Tibial nerve (tissue), 4 donors: ENCODE results near the gene RPRD2. TPM values are rescaled to one million over a fixed set of nuclear protein-coding genes. Genes with fewer than 3 reads are reported as not detected.
A peak's percentile ranks its signal among the peaks of the same experiment; 100 is the strongest.

Source experiments
- DNase-seq, 2 donors: peaks; one replicate each; pipeline ENCODE4 v3.0.0-alpha.2; 2019; ENCODE audit warnings: low spot score in 2 of 2
- H3K27ac ChIP-seq, 4 donors: fragments of 200-600 bp; sonication (generic) in 3 of 4; one replicate each; pipeline ENCODE4 v1.5.1; 2017 to 2019; ENCODE audit warnings: mild to moderate bottlenecking in 1 of 4
- H3K27me3 ChIP-seq, 2 donors: fragments of 200-600 bp; sonication (generic) in 1 of 2; one replicate each; pipeline versions ENCODE4 v1.5.1 to v1.6.0; 2017 to 2019
- H3K36me3 ChIP-seq, 3 donors: fragments of 200-600 bp; sonication (generic); one replicate each; pipeline ENCODE4 v1.5.1; 2018 to 2019
- H3K4me1 ChIP-seq, 4 donors: fragments of 200-600 bp; sonication (generic) in 3 of 4; one replicate each; pipeline ENCODE4 v1.5.1; 2017 to 2019
- H3K4me3 ChIP-seq, 4 donors: fragments of 200-600 bp; sonication (generic) in 3 of 4; one replicate each; pipeline ENCODE4 v1.5.1; 2017 to 2019; ENCODE audit warnings: mild to moderate bottlenecking in 1 of 4, moderate library complexity in 1 of 4
- H3K9me3 ChIP-seq, 4 donors: fragments of 200-600 bp; sonication (generic) in 3 of 4; one replicate each; pipeline ENCODE4 v1.5.1; 2017 to 2019
- EP300 ChIP-seq, 2 donors: sonication (generic); formaldehyde crosslinking; IDR thresholded peaks; one replicate each; pipeline ENCODE4 v1.6.1; 2017; ENCODE audit warnings: antibody characterized with exemption in 2 of 2, mild to moderate bottlenecking in 1 of 2
- POLR2A ChIP-seq, 2 donors: fragments of 450-650 bp; IDR thresholded peaks; one replicate each; pipeline ENCODE4 v1.6.1; 2017; ENCODE audit warnings: antibody characterized with exemption in 2 of 2, mild to moderate bottlenecking in 2 of 2, moderate library complexity in 2 of 2
- WGBS, 2 donors: methylation state at CpG; one replicate each; pipeline ENCODE4 v1.1.5; 2018; 5-methylcytosine and 5-hydroxymethylcytosine counted together
- total RNA-seq, 4 donors: library from RNA; depleted of rRNA; stranded (reverse); fragments of >200 nt; gene quantifications; one replicate each; pipeline ENCODE4 v1.1.0, GENCODE V29; 2016
- TF ChIP-seq, protein P1 (sequence below), 5 experiments: fragments of 200-600 bp in 3 of 5; fragments of 450-650 bp in 2 of 5; sonication (generic) in 3 of 5; IDR thresholded peaks; one replicate each; pipeline ENCODE4 v1.5.1; 2016 to 2019; ENCODE audit warnings: antibody characterized with exemption in 5 of 5, mild to moderate bottlenecking in 3 of 5, moderate library complexity in 2 of 5

Gene RPRD2
- total RNA-seq, 4 donors from 2014 or later: 16.2 to 27.6 (median 24.8) TPM

DNA sequence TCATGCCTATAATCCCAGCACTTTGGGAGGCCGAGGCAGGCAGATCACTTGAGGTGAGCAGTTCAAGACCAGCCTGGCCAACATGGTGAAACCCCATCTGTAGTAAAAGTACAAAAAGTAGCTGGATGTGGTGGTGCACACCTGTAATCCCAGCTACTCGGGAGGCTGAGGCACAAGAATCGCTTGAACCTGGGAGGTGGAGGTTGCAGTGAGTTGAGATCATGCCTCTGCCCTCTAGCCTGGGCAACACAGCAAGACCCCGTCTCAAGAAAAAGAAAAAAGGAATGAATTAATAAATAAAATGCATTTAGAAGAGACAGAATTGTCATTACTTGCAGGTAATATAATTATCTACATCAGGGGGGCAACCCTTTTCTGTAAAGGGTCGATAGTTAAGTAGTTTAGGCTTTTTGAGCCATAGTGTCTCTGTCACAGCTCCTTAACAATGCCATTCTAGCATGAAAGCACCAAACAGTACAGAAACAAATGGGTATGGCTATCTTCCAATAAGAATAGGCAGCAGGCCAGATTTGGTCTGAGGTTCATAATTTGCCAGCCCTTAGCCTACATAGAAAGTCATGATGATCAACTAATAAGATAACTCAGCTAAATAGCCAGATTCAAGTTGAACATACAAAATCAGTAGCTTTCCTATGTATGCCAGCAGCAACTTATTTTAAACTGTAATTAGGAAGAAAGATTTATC, 56.8 kb downstream of the RPRD2 start:
- TF ChIP-seq EP300 (IDR thresholded peaks at IDR 0.05): no peak
- TF ChIP-seq, protein P1, sequence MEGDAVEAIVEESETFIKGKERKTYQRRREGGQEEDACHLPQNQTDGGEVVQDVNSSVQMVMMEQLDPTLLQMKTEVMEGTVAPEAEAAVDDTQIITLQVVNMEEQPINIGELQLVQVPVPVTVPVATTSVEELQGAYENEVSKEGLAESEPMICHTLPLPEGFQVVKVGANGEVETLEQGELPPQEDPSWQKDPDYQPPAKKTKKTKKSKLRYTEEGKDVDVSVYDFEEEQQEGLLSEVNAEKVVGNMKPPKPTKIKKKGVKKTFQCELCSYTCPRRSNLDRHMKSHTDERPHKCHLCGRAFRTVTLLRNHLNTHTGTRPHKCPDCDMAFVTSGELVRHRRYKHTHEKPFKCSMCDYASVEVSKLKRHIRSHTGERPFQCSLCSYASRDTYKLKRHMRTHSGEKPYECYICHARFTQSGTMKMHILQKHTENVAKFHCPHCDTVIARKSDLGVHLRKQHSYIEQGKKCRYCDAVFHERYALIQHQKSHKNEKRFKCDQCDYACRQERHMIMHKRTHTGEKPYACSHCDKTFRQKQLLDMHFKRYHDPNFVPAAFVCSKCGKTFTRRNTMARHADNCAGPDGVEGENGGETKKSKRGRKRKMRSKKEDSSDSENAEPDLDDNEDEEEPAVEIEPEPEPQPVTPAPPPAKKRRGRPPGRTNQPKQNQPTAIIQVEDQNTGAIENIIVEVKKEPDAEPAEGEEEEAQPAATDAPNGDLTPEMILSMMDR (IDR thresholded peaks at IDR 0.05): no peak
- TF ChIP-seq POLR2A (IDR thresholded peaks at IDR 0.05): no peak
- WGBS, 2 donors: 79 to 81% methylated on average over 5 of the region's 5 CpGs
- DNase-seq: peak in 1 of 2 donors; percentile 16
- Histone ChIP-seq H3K27me3 (no peaks in the 10 kb centered on the region), H3K4me3 (no peak overlapping the region), H3K9me3 (no peaks in the 10 kb centered on the region), H3K36me3 (peaks cover 0 to 28% (median 0%) of the 10 kb centered on the region in 3 donors), H3K27ac (no peak overlapping the region), H3K4me1 (peaks cover 0 to 10% (median 0%) of the 10 kb centered on the region in 4 donors)

DNA sequence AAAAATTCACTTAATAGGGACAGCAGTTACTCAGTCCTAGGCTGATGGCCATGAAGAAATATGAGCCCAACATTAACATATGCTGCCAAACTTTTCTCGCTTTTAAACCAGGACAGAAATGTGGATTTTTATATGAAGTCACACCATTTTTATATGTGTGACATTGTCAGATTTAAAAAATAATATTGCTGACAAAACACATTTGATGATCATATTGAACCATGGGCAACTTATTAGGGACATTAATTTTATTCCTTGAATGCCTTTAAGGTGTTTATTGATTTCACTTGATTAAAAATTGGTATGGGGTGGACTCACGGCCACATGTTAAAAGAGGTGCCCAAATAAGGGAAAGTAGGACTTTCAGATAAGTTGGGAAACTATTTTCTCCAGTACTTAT, 58.6 kb downstream of the RPRD2 start:
- DNase-seq: no peak
- 96 to 97% methylated on average over 2 of the region's 2 CpGs for WGBS, 2 donors
- Histone ChIP-seq H3K4me1 (peaks cover 0 to 10% (median 0%) of the 10 kb centered on the region in 4 donors), H3K4me3 (no peak overlapping the region), H3K27ac (no peak overlapping the region), H3K9me3 (no peaks in the 10 kb centered on the region), H3K36me3 (peaks cover 0 to 34% (median 0%) of the 10 kb centered on the region in 3 donors), H3K27me3 (no peaks in the 10 kb centered on the region)
- TF ChIP-seq, protein P1 (IDR thresholded peaks at IDR 0.05): no peak
- no peak for TF ChIP-seq EP300 (IDR thresholded peaks at IDR 0.05)
- no peak for TF ChIP-seq POLR2A (IDR thresholded peaks at IDR 0.05)

DNA sequence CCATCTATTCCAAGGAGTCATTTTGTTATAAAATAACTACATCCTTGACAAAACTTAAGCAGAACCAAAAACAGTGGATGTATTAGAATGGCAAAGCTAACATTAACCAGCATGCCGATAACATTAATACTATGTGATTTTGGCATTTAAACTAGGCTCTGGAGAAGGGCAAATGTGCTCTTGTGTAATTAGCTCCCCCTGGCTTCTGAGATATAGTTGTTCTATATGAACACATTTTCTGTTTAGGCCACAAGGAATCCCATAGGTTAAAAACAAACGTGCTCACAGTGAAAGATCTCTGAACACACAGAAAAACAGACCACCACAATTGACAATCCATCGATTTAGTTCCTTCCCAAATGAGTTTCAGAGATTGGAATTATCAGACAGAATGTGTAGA, 65.9 kb downstream of the RPRD2 start:
- Histone ChIP-seq H3K27me3 (no peaks in the 10 kb centered on the region), H3K4me3 (no peak overlapping the region), H3K27ac (no peak overlapping the region), H3K4me1 (peaks cover 0 to 3% (median 0%) of the 10 kb centered on the region in 4 donors), H3K9me3 (no peaks in the 10 kb centered on the region), H3K36me3 (peaks cover 0 to 6% (median 0%) of the 10 kb centered on the region in 3 donors)
- WGBS, 2 donors: 34 to 36% methylated on average over 3 of the region's 3 CpGs
- TF ChIP-seq, protein P1 (IDR thresholded peaks at IDR 0.05): peak in 2 of 5 experiments; percentile 6 to 11
- no peak for TF ChIP-seq POLR2A (IDR thresholded peaks at IDR 0.05)
- DNase-seq: no peak

DNA sequence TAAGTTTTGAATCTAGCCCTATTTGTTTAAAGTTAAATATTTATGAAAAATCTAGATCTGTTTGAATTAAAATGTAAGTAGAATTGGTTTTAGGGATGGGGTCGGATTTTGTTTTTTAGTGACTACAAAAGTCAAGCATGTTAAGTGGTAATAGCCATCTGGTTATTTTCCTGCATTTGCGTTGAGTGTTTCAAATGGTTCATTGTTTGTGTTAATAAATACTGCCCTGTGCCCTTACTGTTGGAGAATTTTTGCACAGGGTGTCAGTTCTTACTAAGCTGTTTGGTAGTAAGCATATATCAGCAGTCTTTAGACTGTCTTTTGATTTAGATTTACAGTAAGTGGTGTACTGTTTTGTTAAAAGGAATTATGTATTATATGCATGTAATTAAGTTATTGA, 77.2 kb downstream of the RPRD2 start:
- TF ChIP-seq EP300 (IDR thresholded peaks at IDR 0.05) (no peak), POLR2A (IDR thresholded peaks at IDR 0.05) (no peak)
- TF ChIP-seq, protein P1 (IDR thresholded peaks at IDR 0.05): no peak
- DNase-seq: no peak
- H3K4me3 ChIP-seq: no peak overlapping the region
- H3K27me3 ChIP-seq: no peaks in the 10 kb centered on the region
- no peaks in the 10 kb centered on the region for H3K9me3 ChIP-seq
- H3K4me1 ChIP-seq: no peaks in the 10 kb centered on the region
- peak overlapping the region in 1 of 4 donors; percentile 1 for H3K27ac ChIP-seq
- 38 to 63% methylated on average over 2 of the region's 2 CpGs for WGBS, 2 donors
- H3K36me3 ChIP-seq: peaks cover 0 to 44% (median 7%) of the 10 kb centered on the region in 3 donors

DNA sequence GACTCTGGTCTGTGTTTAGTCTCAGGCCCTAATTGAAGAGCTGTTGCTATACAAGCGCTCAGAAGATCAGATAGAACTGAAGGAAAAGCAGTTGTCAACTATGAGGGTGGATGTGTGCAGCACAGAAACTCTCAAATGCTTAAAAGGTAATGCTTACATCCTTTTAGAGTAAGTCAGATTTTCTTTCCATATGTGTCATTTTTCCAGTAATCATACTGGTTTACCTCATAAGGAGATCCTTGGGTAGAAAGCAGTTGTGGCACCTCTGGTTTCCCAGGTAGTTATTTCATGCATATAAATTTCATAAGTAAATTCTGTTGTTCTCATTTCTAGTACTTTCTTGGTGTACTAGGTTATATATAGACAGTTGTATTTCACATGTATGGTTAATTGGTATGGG, 80.3 kb downstream of the RPRD2 start:
- Histone ChIP-seq H3K9me3 (no peaks in the 10 kb centered on the region), H3K27me3 (no peaks in the 10 kb centered on the region), H3K4me3 (no peak overlapping the region), H3K27ac (no peak overlapping the region), H3K4me1 (no peaks in the 10 kb centered on the region), H3K36me3 (peaks cover 0 to 60% (median 14%) of the 10 kb centered on the region in 3 donors)
- WGBS, 2 donors: 97 to 98% methylated on average over 1 of the region's 1 CpG
- TF ChIP-seq POLR2A (IDR thresholded peaks at IDR 0.05) (no peak), EP300 (IDR thresholded peaks at IDR 0.05) (no peak)
- TF ChIP-seq, protein P1 (IDR thresholded peaks at IDR 0.05): no peak
- no peak for DNase-seq
